H1 (cell line): ENCODE results near the gene PROK1. TPM values are rescaled to one million over a fixed set of nuclear protein-coding genes. Genes with fewer than 3 reads are reported as not detected.

ENCODE experiments used
- CTCF ChIA-PET: fragments of 300-600 bp; sonication (Branson Sonifier 250); formaldehyde crosslinking; loops from one replicate; lab custom pipeline; 2021; ENCODE audit not compliant: partially characterized antibody; lab: Charles Lee
- POLR2A ChIA-PET: fragments of 300-600 bp; sonication (Branson Sonifier 250); formaldehyde crosslinking; loops from one replicate; lab custom pipeline; 2021; ENCODE audit warnings: inconsistent platforms; ENCODE audit not compliant: partially characterized antibody; lab: Charles Lee
- DNase-seq, 2 experiments: peaks; one replicate each; pipeline versions ENCODE4 v3.0.0 to v3.0.0-alpha.2; 2010 to 2022; ENCODE audit warnings: low spot score in 2 of 2, low read depth in 1 of 2, mixed read lengths in 1 of 2
- FAIRE-seq: peaks from 2 replicates; lab custom pipeline; 2011; peaks lifted over from hg19 to GRCh38; lab: Jason Lieb, UNC
- H2AFZ ChIP-seq: 2 replicates; pipeline ENCODE4 v1.8.1; 2012; ENCODE audit warnings: low read length, inconsistent platforms
- H2AK5ac ChIP-seq: 2 replicates; pipeline ENCODE4 v1.6.1; 2013; ENCODE audit warnings: low read depth, low read length
- H2BK120ac ChIP-seq: replicated peaks from 2 replicates; pipeline ENCODE3; 2013; ENCODE audit warnings: low read depth, low read length, inconsistent platforms
- H2BK12ac ChIP-seq: 2 replicates; pipeline ENCODE4 v1.6.1; 2013; ENCODE audit warnings: low read depth, low read length
- H2BK15ac ChIP-seq: 2 replicates; pipeline ENCODE4 v1.6.1; 2013; ENCODE audit warnings: low read length
- H2BK20ac ChIP-seq: 2 replicates; pipeline ENCODE4 v1.6.1; 2013; ENCODE audit warnings: low read length
- H2BK5ac ChIP-seq: 2 replicates; pipeline ENCODE4 v1.6.1; 2013; ENCODE audit warnings: low read depth, low read length
- H3K14ac ChIP-seq: 2 replicates; pipeline ENCODE4 v1.6.1; 2013; ENCODE audit warnings: inconsistent platforms; ENCODE audit not compliant: insufficient read length
- H3K18ac ChIP-seq: 2 replicates; pipeline ENCODE4 v1.6.1; 2013; ENCODE audit warnings: low read length; ENCODE audit errors: extremely low read depth
- H3K23ac ChIP-seq: 2 replicates; pipeline ENCODE4 v1.6.1; 2013; ENCODE audit warnings: inconsistent platforms; ENCODE audit not compliant: insufficient read length
- H3K23me2 ChIP-seq: 2 replicates; pipeline ENCODE4 v1.6.1; 2013; ENCODE audit warnings: low read depth, low read length
- H3K27ac ChIP-seq: 2 replicates; pipeline ENCODE4 v1.6.1; 2011; ENCODE audit warnings: low read depth, low read length, inconsistent platforms
- H3K27me3 ChIP-seq, 4 experiments: replicated peaks in 1 of 4; 1 replicate in 1 of 4; 2 replicates in 3 of 4; pipeline versions ENCODE4 v1.6.1 to v1.8.1; 2011 to 2013; ENCODE audit warnings: low read length in 3 of 4, mild to moderate bottlenecking in 3 of 4, inconsistent platforms in 2 of 4, mixed read lengths in 2 of 4, moderate library complexity in 1 of 4; ENCODE audit not compliant: control insufficient read depth in 3 of 4, insufficient read depth in 3 of 4; ENCODE audit errors: extremely low read depth in 1 of 4
- H3K36me3 ChIP-seq, 4 experiments: 2 replicates each; pipeline versions ENCODE4 v1.6.1 to v1.8.1; 2011 to 2013; ENCODE audit warnings: mild to moderate bottlenecking in 4 of 4, low read length in 3 of 4, moderate library complexity in 2 of 4, control low read depth in 1 of 4, inconsistent platforms in 1 of 4; ENCODE audit not compliant: insufficient read depth in 4 of 4, control insufficient read depth in 2 of 4
- H3K4ac ChIP-seq: replicated peaks from 2 replicates; pipeline ENCODE3; 2013; ENCODE audit warnings: low read length, low read depth, mixed read lengths, inconsistent platforms; ENCODE audit not compliant: insufficient read length
- H3K4me1 ChIP-seq, 4 experiments: replicated peaks in 1 of 4; 1 replicate in 1 of 4; 2 replicates in 3 of 4; pipeline versions ENCODE4 v1.6.1 to v1.8.1; 2011 to 2013; ENCODE audit warnings: low read length in 3 of 4, inconsistent platforms in 2 of 4, mixed read lengths in 1 of 4; ENCODE audit not compliant: insufficient read depth in 4 of 4, control insufficient read depth in 3 of 4
- H3K4me2 ChIP-seq, 2 experiments: 2 replicates each; pipeline versions ENCODE4 v1.6.1 to v1.8.1; 2011 to 2013; ENCODE audit warnings: low read depth in 2 of 2, low read length in 2 of 2, control low read depth in 1 of 2, inconsistent platforms in 1 of 2, mild to moderate bottlenecking in 1 of 2; ENCODE audit not compliant: insufficient read depth in 1 of 2
- H3K4me3 ChIP-seq, 4 experiments: fragments of 200-600, 300-600 bp in 1 of 4; sonication (generic), shearing (Covaris generic), sonication (Bioruptor Twin) in 1 of 4; 2 replicates each; pipeline versions ENCODE4 v1.5.1 to v1.8.1; 2011 to 2016; ENCODE audit warnings: low read length in 4 of 4, low read depth in 3 of 4, control low read depth in 2 of 4, inconsistent platforms in 2 of 4, mild to moderate bottlenecking in 2 of 4, mixed read lengths in 1 of 4, moderate library complexity in 1 of 4; ENCODE audit not compliant: insufficient read depth in 2 of 4; ENCODE audit errors: extremely low read depth in 1 of 4
- H3K56ac ChIP-seq: replicated peaks from 2 replicates; pipeline ENCODE3; 2013; ENCODE audit warnings: low read depth, mild to moderate bottlenecking, mixed read lengths, low read length, inconsistent platforms; ENCODE audit not compliant: insufficient read length
- H3K79me1 ChIP-seq: 2 replicates; pipeline ENCODE4 v1.6.1; 2013; ENCODE audit warnings: low read depth, low read length, control low read depth
- H3K79me2 ChIP-seq, 2 experiments: 2 replicates each; pipeline versions ENCODE4 v1.6.1 to v1.8.1; 2012 to 2013; ENCODE audit warnings: low read length in 2 of 2, mild to moderate bottlenecking in 2 of 2, inconsistent platforms in 1 of 2; ENCODE audit not compliant: insufficient read depth in 2 of 2, control insufficient read depth in 1 of 2
- H3K9ac ChIP-seq, 4 experiments: replicated peaks in 1 of 4; 1 replicate in 1 of 4; 2 replicates in 3 of 4; pipeline versions ENCODE4 v1.6.1 to v1.8.1; 2011 to 2013; ENCODE audit warnings: low read depth in 3 of 4, low read length in 3 of 4, control low read depth in 2 of 4, mild to moderate bottlenecking in 2 of 4, moderate library complexity in 2 of 4, inconsistent platforms in 1 of 4; ENCODE audit errors: extremely low read depth in 1 of 4
- H3K9me3 ChIP-seq, 2 experiments: 2 replicates each; pipeline versions ENCODE4 v1.6.1 to v1.8.1; 2012 to 2013; ENCODE audit warnings: mild to moderate bottlenecking in 2 of 2, moderate library complexity in 2 of 2, control low read depth in 1 of 2, inconsistent platforms in 1 of 2, low read depth in 1 of 2, low read length in 1 of 2, mixed read lengths in 1 of 2; ENCODE audit not compliant: insufficient read depth in 2 of 2
- H4K20me1 ChIP-seq, 2 experiments: replicated peaks in 1 of 2; 2 replicates each; pipeline versions ENCODE3 to v1.8.1; 2011 to 2013; ENCODE audit warnings: inconsistent platforms in 2 of 2, low read length in 2 of 2, mild to moderate bottlenecking in 1 of 2; ENCODE audit not compliant: insufficient read depth in 2 of 2, control insufficient read depth in 1 of 2
- H4K5ac ChIP-seq: 2 replicates; pipeline ENCODE4 v1.6.1; 2013; ENCODE audit warnings: low read length, low read depth, mixed read lengths, inconsistent platforms; ENCODE audit not compliant: insufficient read length
- H4K8ac ChIP-seq: 2 replicates; pipeline ENCODE4 v1.8.0; 2013; ENCODE audit warnings: mild to moderate bottlenecking, moderate library complexity, low read length, inconsistent platforms; ENCODE audit not compliant: insufficient read depth; ENCODE audit errors: extremely low read depth
- H4K91ac ChIP-seq: replicated peaks from 2 replicates; pipeline ENCODE3; 2013; ENCODE audit warnings: low read length, mixed read lengths, inconsistent platforms; ENCODE audit not compliant: insufficient read length
- POLR2AphosphoS5 ChIP-seq: IDR thresholded peaks from 2 replicates; pipeline ENCODE4 v1.6.1; 2011; ENCODE audit warnings: low read depth, low read length
- RAD21 ChIP-seq, 2 experiments: IDR thresholded peaks in 1 of 2; conservative IDR thresholded peaks in 1 of 2; 2 replicates each; pipeline ENCODE4 v1.6.1; 2011; ENCODE audit warnings: low read depth in 2 of 2, low read length in 2 of 2, improper control_type of control experiment in 1 of 2, inconsistent platforms in 1 of 2, mild to moderate bottlenecking in 1 of 2, moderate library complexity in 1 of 2
- polyA plus RNA-seq, 7 experiments: library from polyadenylated mRNA; depleted of rRNA in 3 of 7; stranded (reverse) in 5 of 7; unstranded in 2 of 7; fragments of >200 nt in 5 of 7; fragments of 200-250 nt in 2 of 7; gene quantifications; 1 replicate in 5 of 7; 2 replicates in 1 of 7; 4 replicates in 1 of 7; pipeline versions ENCODE4 v1.2.1 to v1.2.3, GENCODE V29; 2011 to 2013; ENCODE audit warnings: missing spikeins in 2 of 7, mixed read lengths in 2 of 7
- total RNA-seq: library from RNA; stranded (reverse); fragmentation: NEBNext Ultra II Directional; extraction: Animal tissue kit (Norgen Biotek cat#: 25700); gene quantifications from 2 replicates; pipeline ENCODE4 v1.2.1, GENCODE V29; 2021

Gene PROK1
- total and polyA plus RNA-seq, 2 of the 8 experiments (the other 6 are each of a cell fraction or from before 2014, with no cell fraction given), result 0.12 TPM; not detected in 1

DNA sequence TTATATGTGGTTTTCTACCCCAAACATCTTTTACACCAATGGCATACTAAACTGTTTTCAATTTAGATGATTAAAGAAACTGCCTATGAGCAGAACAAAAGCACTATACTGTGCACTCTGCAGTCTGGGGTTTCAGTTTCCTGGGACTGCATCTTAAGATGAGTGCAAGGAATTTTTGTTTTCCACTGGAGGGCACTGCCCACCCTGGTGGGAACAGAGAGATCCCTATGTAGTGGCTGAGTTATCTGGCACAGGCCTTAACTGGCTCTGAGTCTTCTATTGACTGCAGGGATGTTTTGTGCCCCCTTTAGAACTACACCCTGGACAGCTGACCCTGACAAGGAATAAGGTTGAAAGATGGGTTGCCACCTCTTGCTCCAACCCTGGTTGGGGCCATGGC is 12.0 kb downstream of the PROK1 start:
- H3K4me3 ChIP-seq, result no peak overlapping the region
- no peak overlapping the region for H3K4me2 ChIP-seq
- H2BK15ac ChIP-seq, result no peak overlapping the region
- H3K79me1 ChIP-seq, result no peaks in the 10 kb centered on the region
- ChIA-PET POLR2A (no interaction called here), CTCF (interaction anchor here (0.6 to 35.1 kb wide), 13 partner anchors 7 to 266 kb away, joined by 3 to 828 read pairs (median 22); partner anchors contain the start of genes KCNC4 and LAMTOR5)
- H3K23ac ChIP-seq, result no peak overlapping the region
- H4K8ac ChIP-seq, result no peak overlapping the region
- H2AFZ ChIP-seq, result no peak overlapping the region
- H3K23me2 ChIP-seq, result no peaks in the 10 kb centered on the region
- H4K91ac ChIP-seq, result no peak overlapping the region
- no peak overlapping the region for H3K18ac ChIP-seq
- H3K4ac ChIP-seq, result no peak overlapping the region
- H3K9me3 ChIP-seq, result no peaks in the 10 kb centered on the region
- FAIRE-seq (no peak), DNase-seq (no peak)
- H2BK120ac ChIP-seq, result no peak overlapping the region
- H3K14ac ChIP-seq, result no peak overlapping the region
- H4K20me1 ChIP-seq, result no peaks in the 10 kb centered on the region
- no peak overlapping the region for H2BK5ac ChIP-seq
- no peaks in the 10 kb centered on the region for H3K4me1 ChIP-seq
- H3K36me3 ChIP-seq, result no peaks in the 10 kb centered on the region
- H3K79me2 ChIP-seq, result no peaks in the 10 kb centered on the region
- no peak overlapping the region for H2BK12ac ChIP-seq
- H3K27me3 ChIP-seq, result no peaks in the 10 kb centered on the region
- H3K27ac ChIP-seq, result no peak overlapping the region
- H3K9ac ChIP-seq, result no peak overlapping the region
- no peak overlapping the region for H4K5ac ChIP-seq
- TF ChIP-seq RAD21 (IDR thresholded peaks at IDR 0.05 in 1 of 2, conservative IDR thresholded peaks at IDR 0.05 in 1 of 2; ENCODE audit: low read depth in 2 of 2, low read length in 2 of 2) (peak in 1 of 2 experiments; percentile 24; a peak in 2 of 4 replicates), POLR2AphosphoS5 (no peak)
- no peak overlapping the region for H2BK20ac ChIP-seq
- no peak overlapping the region for H2AK5ac ChIP-seq
- H3K56ac ChIP-seq, result no peak overlapping the region
